WTC11 (cell line): ENCODE data around the gene TIPARP.

Source experiments
- CREM ChIP-seq: sonication (generic); formaldehyde crosslinking; IDR thresholded peaks from 2 replicates; pipeline ENCODE4 v1.8.1; 2022; ENCODE audit warnings: mild to moderate bottlenecking, missing genetic modification reagents, moderate library complexity
- CTCF ChIP-seq: fragments of 200-600 bp; IDR thresholded peaks from 2 replicates; pipeline ENCODE4 v1.8.0; 2022; ENCODE audit warnings: antibody characterized with exemption
- E2F1 ChIP-seq: sonication (generic); formaldehyde crosslinking; IDR thresholded peaks from 2 replicates; pipeline ENCODE4 v1.8.0; 2022; ENCODE audit warnings: mild to moderate bottlenecking, missing genetic modification reagents
- MLX ChIP-seq: sonication (generic); formaldehyde crosslinking; IDR thresholded peaks from 2 replicates; pipeline ENCODE4 v1.8.1; 2023; ENCODE audit warnings: mild to moderate bottlenecking, missing genetic modification reagents, moderate library complexity

- no peak for TF ChIP-seq CREM (CRISPR knock-in tag)
- TF ChIP-seq MLX (CRISPR knock-in tag) = no peak
- TF ChIP-seq CTCF = no peak
- no peak for TF ChIP-seq E2F1 (CRISPR knock-in tag)
These were observed 72.7 kb downstream of the TIPARP start for GRCh38 chr3:156747046-156747445.
